RPMI8226 (cell line): ENCODE results near the gene DNAH7.
"Not testable (repeated sequence)": the region's sequence is repeated elsewhere in the genome, so short reads cannot be mapped to it uniquely, and the experiment has no call there.

ENCODE experiments used
- DNase-seq: peaks from one replicate; pipeline ENCODE4 v3.0.0-alpha.2; 2015

Gene DNAH7

GRCh38 chr2:196068271-196069209 is at the start of gene DNAH7:
Gene DNAH7 (minus strand): TSS chr2:196068837. CDS start chr2:196068711, 126 bp downstream.
- peak; percentile 84 for DNase-seq

DNA sequence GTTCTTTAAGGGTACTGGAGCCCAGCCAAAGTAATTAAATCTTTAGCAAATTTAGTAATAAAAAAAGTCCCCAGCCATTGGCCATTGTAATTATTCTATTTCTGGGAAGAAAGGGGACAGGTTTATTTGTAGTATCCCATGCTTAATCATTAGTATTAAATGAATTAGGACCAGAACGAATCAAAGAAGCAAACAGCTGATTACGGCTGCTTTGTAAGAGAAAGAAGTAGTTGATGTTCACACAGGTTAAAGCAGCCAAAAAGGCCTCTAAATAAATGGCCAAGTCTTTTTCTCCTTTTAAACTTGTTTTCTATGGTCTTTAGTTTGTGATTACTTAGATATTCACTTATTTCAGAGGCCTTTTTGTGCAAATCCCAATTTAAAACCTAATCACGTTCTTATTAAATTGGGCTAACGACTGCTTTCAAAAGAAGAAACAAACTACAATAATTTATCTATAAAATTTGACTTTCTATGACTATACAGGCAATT is 48.6 kb upstream of the DNAH7 start:
- DNase-seq: no peak

- DNase-seq: no peak
Observed at GRCh38 chr2:196113061-196113974, 44.7 kb upstream of the DNAH7 start.

- DNase-seq: no peak
Observed at GRCh38 chr2:196112418-196113034, 43.9 kb upstream of the DNAH7 start.

DNA sequence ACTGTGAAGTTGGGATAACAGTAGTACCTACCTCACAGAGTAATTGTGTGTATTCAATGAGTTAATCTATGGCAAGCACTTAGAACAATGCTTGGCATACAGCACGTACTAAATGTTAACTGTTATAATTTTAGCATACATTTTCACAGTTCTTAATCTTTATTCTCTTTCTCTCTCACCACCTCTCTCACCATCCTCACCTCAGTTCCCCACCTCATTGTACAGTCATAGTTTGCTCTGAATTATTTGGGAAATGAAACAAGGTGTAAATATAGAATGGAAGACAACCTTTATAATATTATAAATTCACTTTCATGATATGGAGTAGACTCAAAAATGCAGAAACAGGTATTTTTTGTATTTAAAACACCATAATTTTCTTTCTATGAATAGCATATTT is 40.0 kb upstream of the DNAH7 start:
- no peak for DNase-seq

GRCh38 chr2:196105951-196106350 is 37.3 kb upstream of the DNAH7 start:
- DNase-seq: no peak

- no peak for DNase-seq
Observed at GRCh38 chr2:196104066-196104465, 35.4 kb upstream of the DNAH7 start.

GRCh38 chr2:196103626-196104025 is 35.0 kb upstream of the DNAH7 start:
- DNase-seq: no peak

DNA sequence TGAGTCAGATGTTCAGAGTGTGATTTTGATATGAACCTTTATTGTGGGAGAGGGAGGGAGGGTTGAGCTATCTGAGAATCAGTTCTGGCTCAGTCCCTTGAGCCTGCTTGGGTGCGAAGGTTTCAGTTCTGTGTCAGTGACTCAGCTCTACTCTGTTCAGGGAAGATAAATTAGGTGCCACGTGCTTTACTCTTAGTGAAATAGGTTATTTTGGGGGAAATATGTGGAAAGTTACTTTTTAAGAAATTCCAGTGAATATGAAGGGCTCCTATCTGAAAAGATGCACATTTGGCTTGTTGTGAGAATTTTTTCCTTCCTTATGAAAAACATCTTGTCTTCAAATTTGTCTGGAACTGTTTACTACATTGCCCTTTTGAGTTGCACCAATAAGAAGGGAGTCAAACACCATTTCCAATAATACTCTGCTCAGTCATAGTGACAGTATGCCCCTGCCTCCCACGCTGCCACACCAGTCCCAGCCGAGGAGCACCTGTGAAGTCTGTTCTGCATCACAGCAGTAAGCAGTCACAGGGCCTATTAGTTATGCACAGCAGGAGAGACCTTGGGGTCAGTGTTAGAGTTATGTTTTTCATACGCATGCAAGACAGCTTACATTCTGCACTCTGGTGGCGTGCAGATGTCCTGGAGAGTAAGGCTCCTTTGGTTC is 32.8 kb upstream of the DNAH7 start:
- peak; percentile 46 for DNase-seq

GRCh38 chr2:196099916-196100315 is 31.3 kb upstream of the DNAH7 start:
- no peak for DNase-seq

DNA sequence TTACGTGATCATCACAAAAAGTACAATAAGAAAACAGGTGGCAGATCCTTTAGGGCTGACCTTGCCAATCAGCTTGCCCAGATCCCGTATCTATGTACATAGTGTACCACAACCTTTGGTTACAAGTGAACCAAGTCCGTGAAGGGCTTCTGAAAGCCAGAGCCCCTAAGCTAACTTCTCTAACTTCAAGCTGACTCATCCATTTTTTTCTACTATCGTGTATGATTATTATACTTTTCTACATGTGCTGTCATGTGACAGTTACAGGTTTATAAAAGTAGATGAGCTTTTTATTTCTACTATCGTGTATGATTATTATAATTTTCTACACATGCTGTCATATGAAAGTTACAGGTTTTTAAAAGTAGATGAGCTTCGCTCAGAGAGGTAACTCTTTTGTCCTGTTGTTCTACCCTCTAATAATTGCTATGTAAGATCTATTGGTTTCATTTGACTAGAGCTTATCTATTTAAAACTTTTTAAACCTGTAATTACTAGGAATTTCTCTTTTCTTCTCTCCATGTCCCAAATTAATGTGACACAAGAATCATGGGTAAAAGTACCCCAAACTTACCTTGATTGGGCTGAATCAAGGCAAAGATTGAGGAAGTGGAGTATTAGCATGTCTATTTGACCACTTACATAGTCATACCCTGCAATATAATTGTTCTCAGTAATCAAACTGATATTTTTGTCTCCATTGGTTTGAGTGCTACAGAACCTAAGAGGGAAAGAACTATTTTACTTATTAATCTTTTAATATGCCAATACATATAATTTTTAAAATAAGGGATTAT is 29.4 kb upstream of the DNAH7 start:
- DNase-seq: no peak

DNA sequence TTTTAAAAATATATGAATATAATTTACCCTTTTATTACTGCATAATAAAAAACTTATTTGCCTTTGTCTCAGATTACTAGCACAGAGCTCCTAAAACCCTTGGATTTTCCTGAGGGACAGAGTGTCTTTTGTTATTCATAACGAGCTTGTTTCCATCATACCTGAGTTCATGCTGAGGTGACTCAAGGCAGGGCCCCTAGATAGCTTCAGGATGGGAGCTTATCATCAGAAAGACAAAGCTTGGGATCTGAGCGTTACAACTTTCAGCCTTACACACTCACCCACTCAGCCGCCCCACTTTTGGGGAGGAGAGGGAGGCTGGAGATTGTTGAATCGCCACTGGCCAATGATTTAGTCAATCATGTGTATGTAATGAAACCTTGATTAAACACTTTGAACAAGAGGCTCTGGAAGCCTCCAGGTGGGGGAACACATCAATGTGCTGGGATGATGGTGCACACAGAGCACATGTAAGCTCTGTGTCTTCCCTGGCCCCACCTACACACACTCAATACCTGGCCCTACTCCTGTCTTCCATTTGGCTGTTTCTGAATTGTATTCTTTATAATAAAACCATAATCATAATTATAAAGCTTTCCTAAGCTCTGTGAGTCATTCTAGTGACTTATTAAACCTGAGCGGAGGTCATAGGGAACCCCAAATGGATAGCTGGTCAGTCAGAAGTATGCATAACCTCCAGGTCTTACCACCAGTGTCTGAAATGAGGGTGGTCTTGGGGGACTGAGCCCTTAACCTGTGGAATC is 28.5 kb upstream of the DNAH7 start:
- no peak for DNase-seq

DNA sequence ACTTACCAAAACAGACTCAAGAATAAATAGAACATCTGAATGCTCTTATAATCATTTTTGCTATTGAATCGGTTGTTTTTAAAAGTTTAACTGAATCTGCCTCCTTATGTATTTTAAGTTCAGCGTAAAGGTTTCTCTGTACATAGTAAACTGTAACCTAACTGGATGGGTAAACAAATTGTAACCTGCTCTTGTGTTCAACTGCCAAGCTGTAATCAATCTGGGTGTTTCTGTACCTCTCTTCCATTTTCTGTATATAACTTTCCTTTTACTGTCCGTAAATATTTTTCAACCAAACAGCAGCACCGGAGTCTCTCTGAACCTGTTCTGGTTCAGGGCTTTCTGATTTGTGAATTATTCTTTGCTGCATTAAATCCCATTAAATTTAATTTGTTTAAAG is 27.6 kb upstream of the DNAH7 start:
- no peak for DNase-seq

DNA sequence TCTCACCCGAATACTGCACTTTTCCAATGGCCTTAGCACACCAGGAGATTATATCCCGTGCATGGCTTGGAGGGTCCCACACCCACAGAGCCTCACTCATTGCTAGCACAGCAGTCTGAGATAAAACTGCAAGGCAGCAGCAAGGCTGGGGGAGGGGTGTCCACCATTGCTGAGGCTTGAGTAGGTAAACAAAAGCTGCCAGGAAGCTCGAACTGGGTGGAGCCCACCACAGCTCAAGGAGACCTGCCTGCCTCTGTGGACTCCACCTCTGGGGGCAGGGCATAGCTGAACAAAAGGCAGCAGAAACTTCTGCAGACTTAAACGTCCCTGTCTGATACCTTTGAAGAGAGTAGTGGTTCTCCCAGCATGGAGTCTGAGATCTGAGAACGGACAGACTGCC is 20.8 kb upstream of the DNAH7 start:
- DNase-seq: not testable (repeated sequence)

DNA sequence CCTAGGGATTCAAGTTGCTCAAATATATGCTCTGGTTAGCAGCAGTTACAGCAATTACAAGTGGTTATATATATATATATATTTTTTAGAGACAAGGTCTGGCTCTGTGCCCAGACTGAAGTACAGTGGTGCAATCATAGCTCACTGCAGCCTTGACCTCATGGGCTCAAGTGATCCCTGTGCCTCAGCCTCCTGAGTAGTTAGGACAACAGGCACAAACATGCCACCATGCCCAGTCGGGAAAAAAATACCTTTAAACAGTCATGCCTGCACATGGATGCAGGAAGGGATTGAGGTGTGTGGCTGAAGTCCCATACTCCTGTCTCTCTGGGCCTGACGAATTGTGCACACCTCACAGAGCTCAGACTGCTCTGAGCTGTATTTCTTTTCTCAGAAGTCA is 19.6 kb upstream of the DNAH7 start:
- peak; percentile 49 for DNase-seq

DNA sequence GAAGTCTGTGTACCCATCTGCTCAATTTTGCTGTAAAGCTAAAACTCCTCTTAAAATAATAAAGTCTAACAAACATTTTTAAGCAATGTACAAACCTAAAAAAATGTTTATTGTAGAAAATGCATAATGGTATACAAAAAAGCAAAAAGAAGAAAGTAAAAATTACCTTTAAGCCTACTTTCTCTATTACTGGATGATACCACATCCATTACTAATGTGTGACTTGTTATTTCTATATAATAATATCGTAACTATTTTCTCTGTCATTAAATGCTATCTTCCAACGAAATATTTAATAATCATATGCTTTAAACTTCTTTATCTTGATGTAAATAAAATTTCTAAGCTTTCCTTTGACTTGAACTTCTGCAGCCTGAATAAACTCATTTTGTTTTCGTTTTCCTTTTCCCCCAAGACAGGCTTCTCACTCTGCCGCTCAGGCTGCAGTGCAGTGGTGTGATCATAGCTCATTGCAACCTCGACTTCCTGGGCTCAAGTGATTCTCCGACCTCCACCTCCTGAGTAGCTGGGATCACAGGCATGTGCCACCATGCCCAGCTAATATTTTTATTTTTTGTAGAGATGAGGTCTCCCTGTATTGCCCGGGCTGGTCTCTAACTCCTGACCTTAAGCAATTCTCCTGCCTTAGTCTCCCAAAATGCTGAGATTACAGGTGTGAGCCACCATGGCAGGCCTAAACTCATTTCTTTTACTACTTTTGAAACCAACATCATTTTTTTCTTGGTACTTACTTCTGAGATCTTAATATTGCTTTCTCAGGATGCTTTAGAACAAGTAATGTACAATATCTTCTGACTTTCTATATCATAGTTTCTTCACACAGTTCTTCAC is 18.1 kb upstream of the DNAH7 start:
- DNase-seq: no peak

GRCh38 chr2:196083601-196084000 is 15.0 kb upstream of the DNAH7 start:
- DNase-seq: no peak

DNA sequence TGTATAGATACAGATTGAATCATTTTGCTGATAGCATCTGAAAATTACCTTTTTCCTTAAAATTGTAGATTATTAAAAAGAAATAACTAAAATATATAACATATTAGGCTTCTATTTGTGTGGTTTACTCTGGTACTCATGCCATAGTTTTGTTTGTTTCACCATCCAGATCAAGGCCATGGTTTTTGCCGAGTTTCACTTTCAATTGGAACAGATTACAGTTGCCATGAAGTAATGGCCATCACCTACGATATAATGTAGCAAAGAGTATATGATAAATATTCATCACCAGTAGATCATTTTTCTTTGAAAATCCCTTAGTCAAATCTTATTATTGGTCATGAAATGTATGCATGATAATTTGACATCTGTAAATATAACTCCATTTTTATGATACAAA is 11.9 kb upstream of the DNAH7 start:
- DNase-seq: peak; percentile 32

DNA sequence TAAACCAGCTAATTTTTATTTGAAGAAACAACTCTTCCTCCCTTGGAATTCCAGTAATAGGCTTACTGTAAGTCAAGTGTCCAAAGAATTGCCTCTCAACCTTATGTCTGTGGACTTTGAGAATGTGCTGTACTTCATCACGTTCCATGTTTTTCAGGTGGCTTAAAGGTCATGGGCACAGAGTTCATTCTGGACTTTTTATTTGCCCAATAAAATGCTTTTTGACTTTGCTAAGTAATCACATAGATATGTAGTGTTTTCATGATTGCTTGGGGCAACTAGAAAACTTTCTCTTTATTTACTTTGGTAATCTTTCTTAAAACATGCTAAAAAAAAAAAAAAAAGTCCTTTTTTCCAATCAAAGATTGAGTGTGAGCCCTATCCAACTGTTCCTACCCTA is 10.4 kb upstream of the DNAH7 start:
- no peak for DNase-seq

DNA sequence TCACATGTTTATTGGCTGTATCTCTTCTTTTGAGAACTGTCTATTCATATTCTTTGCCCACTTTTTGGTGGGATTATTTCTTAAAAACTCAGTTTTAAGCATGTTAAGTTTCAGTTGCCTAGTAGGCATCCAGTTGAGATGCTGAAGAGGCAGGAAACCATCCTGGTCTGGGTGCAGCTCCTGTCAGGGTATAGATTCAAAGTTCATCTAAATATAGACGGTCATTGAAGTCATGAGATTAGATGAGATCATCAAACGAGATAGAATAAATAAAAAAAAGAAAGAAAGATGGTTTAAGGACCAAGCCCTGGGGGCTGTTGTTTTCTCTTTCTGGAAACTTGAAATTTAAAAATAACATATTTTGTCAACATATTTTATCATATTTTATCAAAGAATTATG is 9.2 kb upstream of the DNAH7 start:
- DNase-seq: no peak
